Neural progenitor cell (in vitro differentiated cells): Measurements from ENCODE around the gene POFUT1. TPM values are rescaled to one million over a fixed set of nuclear protein-coding genes. Genes with fewer than 3 reads are reported as not detected.

Source experiments
- DNase-seq: peaks from one replicate; pipeline ENCODE4 v3.0.0-alpha.2; 2016; ENCODE audit warnings: low spot score
- H2AFZ ChIP-seq: fragments of 200-600 bp; sonication (generic); replicated peaks from 2 replicates; pipeline ENCODE4 v1.6.1; 2016; ENCODE audit warnings: antibody characterized with exemption
- H3F3A ChIP-seq: fragments of 200-600 bp; sonication (generic); 2 replicates; pipeline ENCODE4 v1.6.1; 2016; ENCODE audit warnings: antibody characterized with exemption, low read depth
- H3K27ac ChIP-seq: fragments of 200-600 bp; sonication (generic); 2 replicates; pipeline ENCODE4 v1.5.1; 2016; ENCODE audit warnings: mild to moderate bottlenecking
- H3K27me3 ChIP-seq: fragments of 200-600 bp; sonication (generic); 2 replicates; pipeline ENCODE4 v1.6.1; 2016; ENCODE audit warnings: mild to moderate bottlenecking, moderate library complexity
- H3K36me3 ChIP-seq: fragments of 200-600 bp; sonication (generic); 2 replicates; pipeline ENCODE4 v1.5.1; 2016
- H3K4me1 ChIP-seq: fragments of 200-600 bp; sonication (generic); 2 replicates; pipeline ENCODE4 v1.6.1; 2016; ENCODE audit warnings: mixed run types
- H3K4me2 ChIP-seq: fragments of 200-600 bp; sonication (generic); 2 replicates; pipeline ENCODE4 v1.6.1; 2016
- H3K4me3 ChIP-seq: fragments of 200-600 bp; sonication (generic); 2 replicates; pipeline ENCODE4 v1.5.1; 2016
- H3K79me2 ChIP-seq: fragments of 200-600 bp; sonication (generic); 2 replicates; pipeline ENCODE4 v1.6.1; 2016; ENCODE audit warnings: low read depth
- H3K9ac ChIP-seq: fragments of 200-600 bp; sonication (generic); 2 replicates; pipeline ENCODE4 v1.6.1; 2016
- H3K9me3 ChIP-seq: fragments of 200-600 bp; sonication (generic); 2 replicates; pipeline ENCODE4 v1.5.1; 2016; ENCODE audit warnings: low read depth
- H4K20me1 ChIP-seq: fragments of 200-600 bp; sonication (generic); 2 replicates; pipeline ENCODE4 v1.6.1; 2016; ENCODE audit warnings: low read depth
- H3K27ac Mint-ChIP-seq: 3 replicates; pipeline ENCODE4 v1.8.0; 2021; ENCODE audit warnings: mixed read lengths
- H3K27me3 Mint-ChIP-seq: 2 replicates; pipeline ENCODE4 v1.8.0; 2022; ENCODE audit warnings: low read depth, mild to moderate bottlenecking, inconsistent platforms, moderate library complexity, mixed read lengths; ENCODE audit not compliant: insufficient read depth
- H3K36me3 Mint-ChIP-seq: 3 replicates; pipeline ENCODE4 v1.8.0; 2021; ENCODE audit warnings: mixed read lengths
- H3K4me1 Mint-ChIP-seq: 3 replicates; pipeline ENCODE4 v1.8.0; 2021; ENCODE audit warnings: mixed read lengths
- H3K4me3 Mint-ChIP-seq: 3 replicates; pipeline ENCODE4 v1.8.0; 2021; ENCODE audit warnings: mild to moderate bottlenecking, moderate library complexity, mixed read lengths
- H3K9me3 Mint-ChIP-seq: 3 replicates; pipeline ENCODE4 v1.8.0; 2020; ENCODE audit warnings: mixed read lengths
- CTCF ChIP-seq: fragments of 200-600 bp; sonication (generic); IDR thresholded peaks from 2 replicates; pipeline ENCODE4 v1.5.1; 2017; ENCODE audit warnings: antibody characterized with exemption, mild to moderate bottlenecking
- EZH2 ChIP-seq: fragments of 200-600 bp; sonication (generic); IDR thresholded peaks from 2 replicates; pipeline ENCODE4 v1.6.1; 2017; ENCODE audit warnings: antibody characterized with exemption, mild to moderate bottlenecking, moderate library complexity
- EZH2phosphoT487 ChIP-seq: fragments of 200-600 bp; sonication (generic); IDR thresholded peaks from 2 replicates; pipeline ENCODE4 v1.6.1; 2017; ENCODE audit warnings: antibody characterized with exemption
- total RNA-seq: library from RNA; depleted of rRNA; stranded (reverse); fragments of >200 nt; gene quantifications from 2 replicates; pipeline ENCODE4 v1.2.3, GENCODE V29; 2015; ENCODE audit warnings: low replicate concordance

POFUT1 gene
- total RNA-seq, 1 donor from 2014 or later, result 22.3 TPM

- Histone ChIP-seq H3K4me1 (no peaks in the 10 kb centered on the region), H3F3A (peaks cover 8% of the 10 kb centered on the region), H3K9me3 (no peaks in the 10 kb centered on the region), H3K4me2 (no peak overlapping the region), H3K36me3 (no peaks in the 10 kb centered on the region), H3K4me3 (no peak overlapping the region), H3K27ac (no peak overlapping the region), H3K27me3 (no peaks in the 10 kb centered on the region), H2AFZ (no peak overlapping the region), H4K20me1 (no peaks in the 10 kb centered on the region), H3K9ac (no peak overlapping the region), H3K79me2 (no peaks in the 10 kb centered on the region)
- H3K4me3 Mint-ChIP-seq, result no peak overlapping the region
- H3K27me3 Mint-ChIP-seq, result peaks cover 7% of the 10 kb centered on the region
- H3K9me3 Mint-ChIP-seq, result no peaks in the 10 kb centered on the region
- H3K27ac Mint-ChIP-seq, result no peak overlapping the region
- H3K4me1 Mint-ChIP-seq, result peaks cover 6% of the 10 kb centered on the region
- DNase-seq, result no peak
- H3K36me3 Mint-ChIP-seq, result peaks cover 27% of the 10 kb centered on the region
- TF ChIP-seq CTCF (no peak), EZH2phosphoT487 (no peak), EZH2 (no peak)
Observed at GRCh38 chr20:32159766-32160221, 47.9 kb upstream of the POFUT1 start.

- Mint-ChIP-seq H3K36me3 (peaks cover 31% of the 10 kb centered on the region), H3K4me1 (peaks cover 3% of the 10 kb centered on the region), H3K27ac (no peak overlapping the region), H3K4me3 (no peak overlapping the region), H3K27me3 (peaks cover 4% of the 10 kb centered on the region), H3K9me3 (no peaks in the 10 kb centered on the region)
- H3K27ac ChIP-seq, result no peak overlapping the region
- H3F3A ChIP-seq, result peaks cover 3% of the 10 kb centered on the region
- H3K79me2 ChIP-seq, result no peaks in the 10 kb centered on the region
- no peak overlapping the region for H3K4me3 ChIP-seq
- H3K9me3 ChIP-seq, result no peaks in the 10 kb centered on the region
- no peak overlapping the region for H3K4me2 ChIP-seq
- no peaks in the 10 kb centered on the region for H3K27me3 ChIP-seq
- no peaks in the 10 kb centered on the region for H3K36me3 ChIP-seq
- TF ChIP-seq EZH2phosphoT487 (no peak), EZH2 (no peak), CTCF (no peak)
- DNase-seq, result no peak
- no peaks in the 10 kb centered on the region for H3K4me1 ChIP-seq
- H2AFZ ChIP-seq, result no peak overlapping the region
- H3K9ac ChIP-seq, result no peak overlapping the region
- no peaks in the 10 kb centered on the region for H4K20me1 ChIP-seq
Observed at GRCh38 chr20:32160341-32160740, 47.3 kb upstream of the POFUT1 start.

GRCh38 chr20:32162351-32162750, 45.3 kb upstream of the POFUT1 start:
- no peaks in the 10 kb centered on the region for H3K27me3 ChIP-seq
- Mint-ChIP-seq H3K9me3 (no peaks in the 10 kb centered on the region), H3K36me3 (peaks cover 37% of the 10 kb centered on the region), H3K27me3 (peaks cover 2% of the 10 kb centered on the region), H3K27ac (no peak overlapping the region), H3K4me1 (no peaks in the 10 kb centered on the region), H3K4me3 (no peak overlapping the region)
- no peak overlapping the region for H3K4me3 ChIP-seq
- H3K79me2 ChIP-seq, result no peaks in the 10 kb centered on the region
- no peaks in the 10 kb centered on the region for H3K36me3 ChIP-seq
- H2AFZ ChIP-seq, result no peak overlapping the region
- no peak for TF ChIP-seq EZH2phosphoT487
- TF ChIP-seq CTCF, result no peak
- TF ChIP-seq EZH2, result no peak
- H3K9ac ChIP-seq, result no peak overlapping the region
- H3K9me3 ChIP-seq, result no peaks in the 10 kb centered on the region
- H3K27ac ChIP-seq, result no peak overlapping the region
- no peak for DNase-seq
- H3K4me2 ChIP-seq, result no peak overlapping the region
- H3F3A ChIP-seq, result peaks cover 2% of the 10 kb centered on the region
- peaks cover 2% of the 10 kb centered on the region for H4K20me1 ChIP-seq
- H3K4me1 ChIP-seq, result no peaks in the 10 kb centered on the region
